NCI-H1436 (cell line): ENCODE data around the gene GRM2.

Experiments used
- DNase-seq: peaks from one replicate; lab custom pipeline; 2025; lab: John Stamatoyannopoulos, UW

The GRM2 gene

DNA sequence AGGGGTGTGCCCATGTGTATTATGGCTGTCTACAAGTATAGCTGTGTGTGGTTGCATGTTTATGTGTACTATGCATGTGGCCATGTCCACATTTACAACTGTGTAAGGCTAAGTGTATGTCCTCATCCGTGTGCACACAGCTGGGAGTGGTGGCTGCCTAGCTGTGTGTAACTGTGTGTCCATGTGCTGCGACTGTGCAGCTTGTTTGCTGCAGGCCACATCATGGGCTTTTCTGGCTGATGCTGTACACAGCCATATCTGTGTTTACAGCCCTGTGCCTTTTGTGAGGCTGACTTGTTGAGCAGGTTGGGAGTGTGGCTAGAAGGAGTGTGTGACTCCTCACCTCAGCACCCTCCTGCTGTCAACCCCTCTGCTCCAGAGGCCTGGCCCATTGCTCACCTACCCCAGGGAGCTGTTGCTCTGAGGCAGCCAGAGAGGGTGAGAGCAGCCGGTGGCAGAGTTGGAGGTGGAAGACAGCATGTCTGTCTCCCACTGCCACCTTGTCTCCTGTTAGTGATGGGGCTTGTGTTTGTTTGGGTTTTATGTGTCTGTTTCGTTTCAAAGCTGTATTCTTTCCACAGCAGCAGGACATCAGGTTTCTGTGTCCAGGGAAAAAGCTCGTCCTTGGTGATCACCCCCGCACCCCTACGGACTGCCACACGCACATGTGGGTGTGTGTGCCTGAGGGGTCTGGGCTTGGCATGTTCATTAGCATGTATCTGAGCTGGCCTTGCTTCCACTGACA is 1.4 kb upstream of the GRM2 start:
- DNase-seq: no peak

DNA sequence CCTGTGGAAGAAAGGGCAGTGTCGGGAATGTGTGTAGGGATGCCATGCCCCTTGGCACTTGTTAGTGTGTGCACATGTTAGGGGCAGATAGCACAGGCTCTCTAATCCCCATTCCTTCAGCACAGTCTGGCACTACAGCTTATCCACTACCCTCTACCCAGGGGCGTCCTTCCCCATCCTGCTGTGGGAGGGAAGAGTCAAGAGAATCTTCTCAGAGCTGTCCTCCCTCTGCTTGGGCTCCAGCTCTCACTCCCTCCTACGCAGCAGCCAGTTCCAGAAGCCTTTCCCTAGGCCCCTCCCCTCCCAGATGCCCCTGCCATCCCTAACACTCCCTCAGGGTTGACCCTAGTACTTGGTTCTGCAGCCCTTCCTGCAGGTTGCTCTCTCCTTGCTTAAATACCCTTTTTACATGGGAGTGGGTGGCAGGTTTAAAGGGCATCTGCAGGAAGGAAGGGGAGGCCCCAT is 815 bp upstream of the GRM2 start:
- no peak for DNase-seq

DNA sequence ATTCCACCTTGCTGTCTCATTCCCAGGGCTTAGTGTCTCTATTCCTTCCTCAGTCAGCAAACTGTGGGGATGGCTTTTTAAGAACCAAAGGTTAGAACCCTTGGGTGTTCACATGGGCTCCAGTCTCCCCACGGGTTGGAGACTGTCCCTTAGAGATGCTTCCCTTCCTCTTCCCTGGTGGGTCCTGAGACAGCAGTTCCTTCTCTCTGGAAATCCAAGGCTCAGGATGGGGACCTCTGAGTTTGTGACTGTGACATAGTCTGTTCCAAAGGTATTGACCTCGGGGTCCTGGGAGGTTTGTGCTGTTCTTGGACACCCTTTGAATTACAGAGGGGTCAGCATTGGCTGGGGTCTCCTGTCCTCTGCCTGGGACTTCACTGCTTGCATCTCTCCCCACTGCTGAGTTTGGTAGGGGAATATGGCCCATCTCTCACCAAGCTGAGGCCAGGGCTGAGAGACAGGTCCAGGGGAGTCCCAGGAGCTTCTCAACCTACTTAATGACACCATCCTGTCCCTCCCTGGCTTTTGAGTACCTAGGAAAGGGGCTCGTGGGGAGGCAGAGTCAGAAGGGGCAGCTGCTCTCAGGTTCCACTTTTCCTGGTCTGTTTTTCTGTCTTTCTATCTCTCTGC is 1.5 kb downstream of the GRM2 start:
- no peak for DNase-seq

DNA sequence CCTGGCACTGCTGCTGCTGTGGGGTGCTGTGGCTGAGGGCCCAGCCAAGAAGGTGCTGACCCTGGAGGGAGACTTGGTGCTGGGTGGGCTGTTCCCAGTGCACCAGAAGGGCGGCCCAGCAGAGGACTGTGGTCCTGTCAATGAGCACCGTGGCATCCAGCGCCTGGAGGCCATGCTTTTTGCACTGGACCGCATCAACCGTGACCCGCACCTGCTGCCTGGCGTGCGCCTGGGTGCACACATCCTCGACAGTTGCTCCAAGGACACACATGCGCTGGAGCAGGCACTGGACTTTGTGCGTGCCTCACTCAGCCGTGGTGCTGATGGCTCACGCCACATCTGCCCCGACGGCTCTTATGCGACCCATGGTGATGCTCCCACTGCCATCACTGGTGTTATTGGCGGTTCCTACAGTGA is 2.1 kb downstream of the GRM2 start:
- no peak for DNase-seq

DNA sequence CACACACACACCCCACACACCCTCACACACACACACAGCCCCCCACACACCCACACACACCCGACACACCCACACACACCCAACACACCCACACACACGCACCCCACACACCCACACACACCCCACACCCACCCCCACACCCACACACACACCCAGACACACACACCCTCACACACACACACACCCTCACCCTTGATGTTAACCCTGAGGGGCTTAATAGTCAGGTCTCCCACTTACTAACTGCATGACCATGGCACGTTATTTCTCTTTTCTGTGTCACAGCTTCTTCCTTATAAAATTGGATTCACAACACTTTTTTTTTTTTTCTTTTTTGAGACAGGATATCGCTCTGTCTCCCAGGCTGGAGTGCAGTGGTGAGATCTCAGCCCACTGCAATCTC is 2.8 kb downstream of the GRM2 start:
- no peak for DNase-seq

DNA sequence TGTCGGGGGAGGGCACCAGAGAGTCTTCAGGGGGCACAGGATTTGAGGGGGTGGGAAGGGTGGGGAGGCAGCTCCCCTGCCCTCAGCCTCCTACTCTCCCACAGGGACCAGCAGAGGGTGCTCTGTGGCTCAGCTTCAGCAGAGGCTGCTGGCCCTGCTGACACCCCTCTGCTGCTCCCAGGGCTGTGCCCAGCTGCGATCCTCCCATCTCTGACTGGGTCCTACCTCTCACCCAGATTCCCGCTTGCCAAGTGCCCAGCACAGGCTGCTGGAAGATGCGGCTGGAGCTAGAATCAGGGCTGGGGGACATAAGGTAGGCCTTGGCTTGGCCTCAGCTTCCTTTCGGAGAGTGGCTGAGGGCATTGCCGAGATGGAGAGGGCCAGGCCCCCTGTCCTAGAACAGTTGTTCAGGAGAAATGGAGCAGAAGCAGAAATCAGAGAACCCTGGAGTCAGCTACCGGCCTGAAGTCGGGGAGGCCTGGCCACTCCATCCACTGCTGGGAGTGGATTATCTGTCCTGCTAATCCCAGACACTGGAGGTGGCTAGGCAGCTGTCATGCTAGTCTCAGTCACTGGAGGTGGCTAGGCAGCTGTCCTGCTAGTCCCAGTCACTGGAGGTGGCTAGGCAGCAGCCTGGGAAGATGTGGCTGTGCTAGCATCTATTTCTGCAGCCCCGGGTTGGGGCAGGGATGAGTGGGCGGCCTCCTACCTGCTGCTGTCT is 3.9 kb downstream of the GRM2 start:
- DNase-seq: no peak

DNA sequence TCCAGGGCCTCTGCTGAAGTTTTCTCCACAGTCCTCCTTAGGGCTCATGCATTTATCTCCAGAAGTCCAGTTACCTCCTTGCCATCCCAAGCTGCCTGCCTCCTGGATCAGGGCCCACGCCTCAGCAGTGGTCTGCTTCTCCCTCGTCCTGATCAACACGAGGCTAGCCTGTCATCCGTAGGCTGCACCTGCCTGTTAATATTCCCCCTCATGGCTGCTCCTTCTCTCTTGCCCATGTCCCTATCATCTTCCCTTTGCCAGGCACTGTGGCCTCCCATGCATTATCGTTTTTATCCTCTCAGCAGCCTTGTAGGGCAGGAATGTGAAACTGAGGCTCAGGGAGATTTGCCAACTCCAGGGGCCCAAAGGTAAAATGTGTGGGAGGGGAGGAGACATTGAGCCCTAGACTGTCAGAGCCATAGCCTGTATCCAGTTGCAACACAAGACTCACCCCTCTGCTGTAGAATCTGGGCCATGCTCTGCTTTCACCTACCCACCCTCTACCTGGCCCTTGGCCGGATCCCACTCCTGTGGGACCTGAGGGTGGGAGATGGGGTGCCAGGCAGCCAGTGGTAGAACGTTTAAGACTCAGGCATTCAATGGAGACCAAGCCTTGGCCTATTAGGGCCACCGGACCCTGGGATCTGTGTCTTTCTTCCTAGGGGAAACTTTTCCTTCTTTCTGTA is 4.6 kb downstream of the GRM2 start:
- DNase-seq: no peak

DNA sequence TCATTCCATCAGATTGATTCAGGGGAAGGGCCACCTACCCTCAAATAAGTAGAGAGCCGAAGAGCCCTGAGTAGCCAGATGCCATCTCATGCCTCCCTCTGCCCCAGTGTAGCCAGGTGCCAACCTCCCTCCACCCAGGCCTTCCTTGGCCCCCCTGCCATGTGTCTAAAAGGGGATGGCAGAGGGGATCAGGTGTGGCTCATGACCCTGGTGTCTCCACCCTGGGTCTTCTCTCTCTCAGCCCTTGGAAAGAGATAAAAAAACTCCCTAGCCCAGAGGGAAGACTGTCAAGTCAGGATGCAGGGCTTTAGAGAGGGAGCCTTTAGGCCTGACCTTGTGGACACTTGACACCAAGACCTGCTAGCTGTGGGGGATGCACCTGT is 5.2 kb downstream of the GRM2 start:
- DNase-seq: no peak

DNA sequence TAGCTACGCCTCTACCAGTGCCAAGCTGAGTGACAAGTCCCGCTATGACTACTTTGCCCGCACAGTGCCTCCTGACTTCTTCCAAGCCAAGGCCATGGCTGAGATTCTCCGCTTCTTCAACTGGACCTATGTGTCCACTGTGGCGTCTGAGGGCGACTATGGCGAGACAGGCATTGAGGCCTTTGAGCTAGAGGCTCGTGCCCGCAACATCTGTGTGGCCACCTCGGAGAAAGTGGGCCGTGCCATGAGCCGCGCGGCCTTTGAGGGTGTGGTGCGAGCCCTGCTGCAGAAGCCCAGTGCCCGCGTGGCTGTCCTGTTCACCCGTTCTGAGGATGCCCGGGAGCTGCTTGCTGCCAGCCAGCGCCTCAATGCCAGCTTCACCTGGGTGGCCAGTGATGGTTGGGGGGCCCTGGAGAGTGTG is 5.7 kb downstream of the GRM2 start:
- DNase-seq: no peak

DNA sequence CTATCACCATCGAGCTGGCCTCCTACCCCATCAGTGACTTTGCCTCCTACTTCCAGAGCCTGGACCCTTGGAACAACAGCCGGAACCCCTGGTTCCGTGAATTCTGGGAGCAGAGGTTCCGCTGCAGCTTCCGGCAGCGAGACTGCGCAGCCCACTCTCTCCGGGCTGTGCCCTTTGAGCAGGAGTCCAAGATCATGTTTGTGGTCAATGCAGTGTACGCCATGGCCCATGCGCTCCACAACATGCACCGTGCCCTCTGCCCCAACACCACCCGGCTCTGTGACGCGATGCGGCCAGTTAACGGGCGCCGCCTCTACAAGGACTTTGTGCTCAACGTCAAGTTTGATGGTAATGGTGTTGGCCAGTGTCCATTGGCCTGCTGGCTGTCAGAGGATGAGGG is 6.1 kb downstream of the GRM2 start:
- DNase-seq: no peak

DNA sequence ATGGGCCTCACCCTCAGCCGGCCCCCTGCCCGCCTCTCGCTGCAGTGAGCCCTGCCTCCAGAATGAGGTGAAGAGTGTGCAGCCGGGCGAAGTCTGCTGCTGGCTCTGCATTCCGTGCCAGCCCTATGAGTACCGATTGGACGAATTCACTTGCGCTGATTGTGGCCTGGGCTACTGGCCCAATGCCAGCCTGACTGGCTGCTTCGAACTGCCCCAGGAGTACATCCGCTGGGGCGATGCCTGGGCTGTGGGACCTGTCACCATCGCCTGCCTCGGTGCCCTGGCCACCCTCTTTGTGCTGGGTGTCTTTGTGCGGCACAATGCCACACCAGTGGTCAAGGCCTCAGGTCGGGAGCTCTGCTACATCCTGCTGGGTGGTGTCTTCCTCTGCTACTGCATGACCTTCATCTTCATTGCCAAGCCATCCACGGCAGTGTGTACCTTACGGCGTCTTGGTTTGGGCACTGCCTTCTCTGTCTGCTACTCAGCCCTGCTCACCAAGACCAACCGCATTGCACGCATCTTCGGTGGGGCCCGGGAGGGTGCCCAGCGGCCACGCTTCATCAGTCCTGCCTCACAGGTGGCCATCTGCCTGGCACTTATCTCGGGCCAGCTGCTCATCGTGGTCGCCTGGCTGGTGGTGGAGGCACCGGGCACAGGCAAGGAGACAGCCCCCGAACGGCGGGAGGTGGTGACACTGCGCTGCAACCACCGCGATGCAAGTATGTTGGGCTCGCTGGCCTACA is 8.5 kb downstream of the GRM2 start:
- no peak for DNase-seq

DNA sequence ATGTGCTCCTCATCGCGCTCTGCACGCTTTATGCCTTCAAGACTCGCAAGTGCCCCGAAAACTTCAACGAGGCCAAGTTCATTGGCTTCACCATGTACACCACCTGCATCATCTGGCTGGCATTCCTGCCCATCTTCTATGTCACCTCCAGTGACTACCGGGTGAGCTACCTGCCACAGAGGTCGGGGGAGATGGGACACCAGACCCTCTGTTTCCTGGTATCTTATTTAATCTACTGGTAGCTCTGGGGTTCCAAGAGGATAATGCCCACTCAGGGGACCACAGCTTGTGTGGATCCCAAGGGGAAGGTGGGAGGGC is 9.1 kb downstream of the GRM2 start:
- no peak for DNase-seq

DNA sequence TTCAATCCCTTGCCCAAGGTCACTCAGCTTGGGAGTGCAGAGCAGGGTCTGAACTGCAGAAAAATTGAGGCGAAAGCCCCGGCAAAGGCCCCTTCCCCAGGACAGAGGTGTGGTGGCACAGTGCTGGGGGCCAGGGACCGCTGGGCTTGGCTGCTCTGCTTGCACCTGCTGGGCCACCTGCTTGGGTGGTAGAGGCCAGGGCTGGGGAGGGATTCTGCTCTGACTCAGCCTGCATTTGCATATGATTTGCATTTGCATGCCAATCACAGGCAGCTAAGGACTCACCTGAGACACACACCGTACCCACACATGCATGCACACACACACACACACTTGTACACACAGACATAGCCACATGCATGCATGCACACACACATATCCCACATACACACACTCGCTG is 9.9 kb downstream of the GRM2 start:
- DNase-seq: no peak

DNA sequence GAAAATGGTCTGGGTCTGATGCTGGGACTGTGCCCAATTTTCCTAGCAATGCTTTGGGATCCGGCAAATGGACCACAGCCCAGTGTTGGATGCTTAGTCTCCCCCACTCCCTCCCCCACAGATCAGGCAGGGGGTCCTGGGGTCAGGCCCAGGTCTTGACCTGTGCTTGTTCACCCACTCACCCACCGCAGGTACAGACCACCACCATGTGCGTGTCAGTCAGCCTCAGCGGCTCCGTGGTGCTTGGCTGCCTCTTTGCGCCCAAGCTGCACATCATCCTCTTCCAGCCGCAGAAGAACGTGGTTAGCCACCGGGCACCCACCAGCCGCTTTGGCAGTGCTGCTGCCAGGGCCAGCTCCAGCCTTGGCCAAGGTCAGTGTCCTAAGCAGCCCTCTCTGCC is 10.6 kb downstream of the GRM2 start:
- no peak for DNase-seq

DNA sequence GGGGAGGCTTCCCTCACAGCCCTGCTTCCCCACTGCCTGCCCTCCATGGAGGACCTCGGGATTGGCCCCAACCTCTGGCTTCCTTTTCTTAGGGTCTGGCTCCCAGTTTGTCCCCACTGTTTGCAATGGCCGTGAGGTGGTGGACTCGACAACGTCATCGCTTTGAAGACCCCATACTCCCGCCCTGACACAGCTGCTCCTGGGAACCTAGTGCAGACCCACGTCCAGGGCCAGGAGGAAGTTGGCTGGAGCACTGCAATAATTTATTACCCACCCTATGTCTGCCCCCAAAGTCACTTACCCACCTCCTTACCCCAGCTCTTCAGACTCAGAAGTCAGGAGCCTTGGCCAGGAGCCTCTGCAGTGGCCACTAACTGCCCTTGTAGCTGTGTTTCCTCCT is 11.1 kb downstream of the GRM2 start:
- no peak for DNase-seq

DNA sequence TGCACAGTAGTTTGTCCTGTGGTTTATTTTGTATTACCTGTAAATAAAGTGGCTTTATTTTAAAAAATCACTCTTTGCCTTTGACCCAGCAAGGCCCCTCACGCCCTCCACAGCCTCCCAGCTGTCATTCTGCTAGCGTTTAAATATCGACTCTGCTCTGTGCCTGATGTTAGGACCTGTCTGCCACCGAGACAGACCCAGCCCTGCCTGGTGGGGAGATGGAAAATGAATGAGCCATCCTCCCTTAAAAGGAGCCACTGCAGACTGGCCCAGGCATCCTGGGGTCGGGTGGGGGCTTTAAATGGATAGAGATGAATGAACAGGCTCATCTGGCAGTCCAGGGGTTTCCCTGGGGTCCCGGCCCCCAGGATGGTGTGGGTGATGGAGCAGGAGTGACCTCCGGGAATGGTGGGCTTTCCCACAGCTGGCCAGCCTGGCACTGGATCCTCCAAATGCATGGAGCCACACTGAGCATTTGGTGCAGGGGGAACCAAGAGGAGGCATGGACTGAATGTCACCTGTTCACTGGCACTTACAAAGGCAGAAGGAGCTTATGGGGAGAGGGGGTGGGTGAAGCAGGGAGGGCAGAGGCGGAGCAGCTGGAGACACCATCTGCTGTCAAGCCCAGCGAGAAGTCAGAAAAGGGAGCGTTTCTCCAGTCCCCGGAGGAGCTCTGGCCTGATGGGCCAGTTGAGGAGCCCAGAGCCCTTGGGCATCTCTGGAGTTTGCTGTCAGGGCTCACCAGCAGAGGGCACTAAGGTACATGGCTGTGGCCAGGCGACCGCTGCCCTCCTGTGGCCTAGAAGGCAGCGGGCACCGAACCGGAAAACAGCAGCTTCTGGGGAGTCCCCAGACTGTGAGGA is 11.9 kb downstream of the GRM2 start:
- DNase-seq: no peak

DNA sequence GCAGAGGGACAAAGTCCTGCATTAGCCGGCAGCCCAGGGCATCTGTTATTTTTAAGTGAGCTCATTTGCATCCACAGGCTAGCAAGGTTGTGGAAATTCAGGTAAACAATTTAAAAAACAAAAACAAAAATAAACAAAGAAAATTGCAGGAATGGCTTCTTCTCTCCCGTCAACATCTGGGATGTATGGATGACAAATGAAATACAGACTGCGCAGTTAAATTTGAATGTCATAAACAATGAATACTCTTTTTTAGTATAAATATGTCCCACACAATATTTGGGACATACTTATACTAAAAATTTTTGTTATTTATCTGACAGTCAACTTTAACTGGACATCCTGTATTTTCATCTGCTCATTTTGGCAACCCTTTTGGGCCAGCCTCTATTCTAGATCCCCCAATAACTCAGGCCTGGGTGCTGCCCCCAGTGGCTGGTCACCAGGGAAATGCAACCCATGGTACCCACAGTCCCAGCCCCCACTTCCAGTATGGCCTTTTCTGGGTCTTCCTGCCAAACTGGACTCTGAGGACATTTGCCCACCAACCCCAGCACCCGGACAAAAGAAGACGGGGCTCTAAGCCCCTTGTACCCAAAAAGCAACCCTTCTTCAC is 12.7 kb downstream of the GRM2 start:
- no peak for DNase-seq

DNA sequence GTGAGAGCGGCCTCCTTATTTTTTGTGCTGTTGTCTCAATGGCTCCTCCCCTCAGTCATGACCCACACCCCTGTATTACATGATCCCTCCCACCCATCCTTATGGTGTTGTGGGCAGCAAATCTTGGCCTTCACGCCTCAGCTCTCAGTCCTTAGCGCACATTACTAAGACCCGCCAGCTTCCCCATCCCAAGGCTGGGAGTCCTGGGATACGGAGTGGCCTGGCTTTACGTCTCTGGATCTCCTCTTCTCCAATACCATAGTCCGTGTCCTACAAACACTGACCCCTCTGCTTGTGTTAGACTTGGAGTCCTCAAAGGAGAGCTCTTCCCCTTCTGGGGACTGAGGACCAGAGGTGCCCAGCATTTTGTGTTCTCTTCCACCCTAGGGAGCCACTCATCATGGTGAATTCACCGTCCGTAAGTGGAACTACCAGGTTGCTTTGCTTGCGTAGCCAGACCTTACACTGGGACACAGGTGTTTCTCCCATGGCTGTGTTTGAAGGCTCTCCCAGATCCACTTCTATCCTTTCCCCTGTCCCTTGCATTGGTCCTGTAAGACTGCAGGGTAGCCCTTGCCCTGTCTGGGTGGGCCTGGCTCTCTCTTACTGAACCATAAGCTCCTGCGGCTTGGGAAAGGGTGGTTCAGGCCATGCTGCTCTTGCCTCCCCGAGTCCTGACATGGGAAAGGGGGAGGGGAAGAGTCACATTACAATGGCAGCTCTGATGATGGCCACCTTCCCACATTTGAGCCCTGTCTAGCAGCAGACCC is 13.6 kb downstream of the GRM2 start:
- DNase-seq: no peak

DNA sequence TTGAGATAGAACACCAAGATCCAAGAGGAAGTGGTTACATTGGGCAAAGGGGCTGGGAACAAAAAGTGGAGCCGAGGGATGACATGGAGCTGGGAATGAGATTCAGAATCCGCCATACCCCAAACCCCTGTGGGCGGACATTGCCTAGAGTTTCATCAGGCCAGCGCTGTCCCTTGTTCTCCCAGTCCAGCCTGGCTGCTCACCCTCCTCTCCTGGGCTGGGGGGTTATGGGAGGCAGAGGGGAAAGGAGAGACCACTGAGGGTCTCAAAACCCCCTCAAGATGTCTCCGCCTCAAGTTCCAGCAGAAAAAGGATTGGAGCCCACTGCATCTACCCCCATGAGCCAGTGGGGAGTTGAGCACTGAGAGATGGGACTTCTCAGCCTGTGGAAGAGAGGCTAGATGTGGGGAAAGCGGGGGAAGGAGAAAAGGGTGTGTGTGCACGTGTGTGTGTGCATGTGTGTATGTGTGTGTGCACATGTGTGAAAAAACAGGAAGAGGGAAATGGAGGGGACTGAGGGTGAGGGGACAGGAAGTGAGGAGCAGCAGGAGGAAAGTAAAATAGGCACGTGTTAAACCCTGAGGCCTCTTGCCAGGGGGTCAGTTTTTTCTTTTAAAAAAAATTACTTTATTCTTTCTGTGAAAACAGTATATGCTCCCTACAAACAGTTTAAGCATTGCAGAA is 14.3 kb downstream of the GRM2 start:
- no peak for DNase-seq
